Measurements from ENCODE around the gene SYT17.

GRCh38 chr16:19174478-19174877 lies 6.4 kb downstream of the SYT17 start:
- no peak for TF ChIP-seq POLR2A (IDR thresholded peaks at IDR 0.05)
- no peak for TF ChIP-seq CTCF (IDR thresholded peaks at IDR 0.05)

All from testis (tissue), 2 donors.